HG02623 (cell line): ENCODE results near the gene ISM1.

Source experiments
- ATAC-seq: cut with Tn5 transposase; IDR thresholded peaks from one replicate; pipeline ENCODE4 v1.9.1; 2021; ENCODE audit warnings: moderate library complexity; ENCODE audit not compliant: unreplicated experiment

The ISM1 gene

GRCh38 chr20:13251904-13252297 is 30.8 kb downstream of the ISM1 start:
- no peak for ATAC-seq

- ATAC-seq = no peak
These were observed 34.3 kb downstream of the ISM1 start for GRCh38 chr20:13255356-13255755.

GRCh38 chr20:13256606-13257005 is 35.5 kb downstream of the ISM1 start:
- no peak for ATAC-seq

- ATAC-seq = no peak
These were observed 38.8 kb downstream of the ISM1 start for GRCh38 chr20:13259921-13260320.

- no peak for ATAC-seq
These were observed 39.7 kb downstream of the ISM1 start for GRCh38 chr20:13260650-13261279.

- peak; percentile 56 for ATAC-seq
These were observed 40.6 kb downstream of the ISM1 start for GRCh38 chr20:13261460-13262301.

- no peak for ATAC-seq
These were observed 41.2 kb downstream of the ISM1 start for GRCh38 chr20:13262302-13262650.

- no peak for ATAC-seq
These were observed 41.7 kb downstream of the ISM1 start for GRCh38 chr20:13262671-13263360.

GRCh38 chr20:13263451-13263850 is 42.4 kb downstream of the ISM1 start:
- ATAC-seq = no peak

- no peak for ATAC-seq
These were observed 43.8 kb downstream of the ISM1 start for GRCh38 chr20:13264907-13265306.

- ATAC-seq = no peak
These were observed 44.9 kb downstream of the ISM1 start for GRCh38 chr20:13265941-13266340.

GRCh38 chr20:13267231-13267630 is 46.2 kb downstream of the ISM1 start:
- ATAC-seq = no peak

GRCh38 chr20:13268953-13269352 is 47.9 kb downstream of the ISM1 start:
- ATAC-seq = no peak

- no peak for ATAC-seq
These were observed 49.1 kb downstream of the ISM1 start for GRCh38 chr20:13270211-13270610.

- no peak for ATAC-seq
These were observed 50.0 kb downstream of the ISM1 start for GRCh38 chr20:13271098-13271497.

- ATAC-seq = no peak
These were observed 51.2 kb downstream of the ISM1 start for GRCh38 chr20:13271977-13272975.

- ATAC-seq = no peak
These were observed 53.3 kb downstream of the ISM1 start for GRCh38 chr20:13274275-13274861.

GRCh38 chr20:13276945-13277541 is 56.0 kb downstream of the ISM1 start:
- ATAC-seq = no peak

GRCh38 chr20:13277663-13278295 is 56.7 kb downstream of the ISM1 start:
- no peak for ATAC-seq
